ENCODE data around the gene HYOU1.

- TF ChIP-seq POLR2A (IDR thresholded peaks at IDR 0.05) (peak; percentile 94 to 97), CTCF (IDR thresholded peaks at IDR 0.05) (peak in 2 of 4 experiments; percentile 4 to 36), POLR2AphosphoS5 (IDR thresholded peaks at IDR 0.05) (peak; percentile 99 to 100 (median 99))
These were observed 38.3 kb upstream of the HYOU1 start for GRCh38 chr11:119095066-119095880.

All from sigmoid colon (tissue), 4 donors.